Measurements from ENCODE around the gene SLC9A9.

The SLC9A9 gene

DNA sequence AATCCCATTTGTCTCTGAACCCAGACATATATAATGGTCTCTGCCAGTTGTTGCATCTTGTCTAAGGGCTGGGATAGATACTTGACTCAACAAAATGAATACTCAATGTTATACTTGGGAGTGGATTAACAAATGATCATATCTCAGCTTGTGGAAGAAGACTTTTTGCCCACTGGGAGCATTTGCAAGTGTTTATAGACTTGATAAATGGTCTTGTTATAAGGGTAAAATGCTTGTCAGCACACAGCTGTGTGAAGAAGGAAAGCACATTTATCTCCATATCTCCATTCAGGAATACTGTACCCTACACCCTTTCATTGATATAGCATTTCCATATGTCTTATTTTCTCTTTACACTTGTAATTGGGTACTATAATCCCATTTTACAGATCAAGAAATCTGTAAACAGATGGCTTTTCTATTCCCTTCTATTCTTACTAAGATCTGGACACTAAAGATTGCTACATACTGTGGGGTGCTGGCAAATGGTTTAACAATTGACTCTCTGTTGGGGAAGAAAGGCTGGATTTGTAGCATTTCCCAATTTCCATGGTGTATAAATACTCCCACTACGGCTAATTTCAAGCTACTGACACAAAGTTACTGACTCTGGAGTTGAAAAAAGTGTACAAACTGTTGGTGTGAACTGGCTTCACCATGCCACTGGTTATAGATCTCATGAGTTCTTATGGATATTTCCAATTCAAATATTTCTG, 574.1 kb downstream of the SLC9A9 start:
- H3K27me3 ChIP-seq (ENCODE audit: insufficient read depth, poor library complexity, severe bottlenecking) = no peaks in the 10 kb centered on the region
- H3K27ac ChIP-seq (replicated peaks) = no peak overlapping the region
- no peak overlapping the region for H3K4me3 ChIP-seq (replicated peaks; ENCODE audit: insufficient read depth, low read length)
- TF ChIP-seq POLR2AphosphoS5 (IDR thresholded peaks at IDR 0.05; ENCODE audit: low read depth) (no peak), GABPA (IDR thresholded peaks at IDR 0.05; ENCODE audit: low read depth) (no peak), SPI1 (IDR thresholded peaks at IDR 0.05; ENCODE audit: borderline replicate concordance, low read depth) (no peak)
- TF ChIP-seq, protein P1, sequence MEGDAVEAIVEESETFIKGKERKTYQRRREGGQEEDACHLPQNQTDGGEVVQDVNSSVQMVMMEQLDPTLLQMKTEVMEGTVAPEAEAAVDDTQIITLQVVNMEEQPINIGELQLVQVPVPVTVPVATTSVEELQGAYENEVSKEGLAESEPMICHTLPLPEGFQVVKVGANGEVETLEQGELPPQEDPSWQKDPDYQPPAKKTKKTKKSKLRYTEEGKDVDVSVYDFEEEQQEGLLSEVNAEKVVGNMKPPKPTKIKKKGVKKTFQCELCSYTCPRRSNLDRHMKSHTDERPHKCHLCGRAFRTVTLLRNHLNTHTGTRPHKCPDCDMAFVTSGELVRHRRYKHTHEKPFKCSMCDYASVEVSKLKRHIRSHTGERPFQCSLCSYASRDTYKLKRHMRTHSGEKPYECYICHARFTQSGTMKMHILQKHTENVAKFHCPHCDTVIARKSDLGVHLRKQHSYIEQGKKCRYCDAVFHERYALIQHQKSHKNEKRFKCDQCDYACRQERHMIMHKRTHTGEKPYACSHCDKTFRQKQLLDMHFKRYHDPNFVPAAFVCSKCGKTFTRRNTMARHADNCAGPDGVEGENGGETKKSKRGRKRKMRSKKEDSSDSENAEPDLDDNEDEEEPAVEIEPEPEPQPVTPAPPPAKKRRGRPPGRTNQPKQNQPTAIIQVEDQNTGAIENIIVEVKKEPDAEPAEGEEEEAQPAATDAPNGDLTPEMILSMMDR (IDR thresholded peaks at IDR 0.05; ENCODE audit: insufficient read depth, low read length) = no peak
- TF ChIP-seq, protein P2, sequence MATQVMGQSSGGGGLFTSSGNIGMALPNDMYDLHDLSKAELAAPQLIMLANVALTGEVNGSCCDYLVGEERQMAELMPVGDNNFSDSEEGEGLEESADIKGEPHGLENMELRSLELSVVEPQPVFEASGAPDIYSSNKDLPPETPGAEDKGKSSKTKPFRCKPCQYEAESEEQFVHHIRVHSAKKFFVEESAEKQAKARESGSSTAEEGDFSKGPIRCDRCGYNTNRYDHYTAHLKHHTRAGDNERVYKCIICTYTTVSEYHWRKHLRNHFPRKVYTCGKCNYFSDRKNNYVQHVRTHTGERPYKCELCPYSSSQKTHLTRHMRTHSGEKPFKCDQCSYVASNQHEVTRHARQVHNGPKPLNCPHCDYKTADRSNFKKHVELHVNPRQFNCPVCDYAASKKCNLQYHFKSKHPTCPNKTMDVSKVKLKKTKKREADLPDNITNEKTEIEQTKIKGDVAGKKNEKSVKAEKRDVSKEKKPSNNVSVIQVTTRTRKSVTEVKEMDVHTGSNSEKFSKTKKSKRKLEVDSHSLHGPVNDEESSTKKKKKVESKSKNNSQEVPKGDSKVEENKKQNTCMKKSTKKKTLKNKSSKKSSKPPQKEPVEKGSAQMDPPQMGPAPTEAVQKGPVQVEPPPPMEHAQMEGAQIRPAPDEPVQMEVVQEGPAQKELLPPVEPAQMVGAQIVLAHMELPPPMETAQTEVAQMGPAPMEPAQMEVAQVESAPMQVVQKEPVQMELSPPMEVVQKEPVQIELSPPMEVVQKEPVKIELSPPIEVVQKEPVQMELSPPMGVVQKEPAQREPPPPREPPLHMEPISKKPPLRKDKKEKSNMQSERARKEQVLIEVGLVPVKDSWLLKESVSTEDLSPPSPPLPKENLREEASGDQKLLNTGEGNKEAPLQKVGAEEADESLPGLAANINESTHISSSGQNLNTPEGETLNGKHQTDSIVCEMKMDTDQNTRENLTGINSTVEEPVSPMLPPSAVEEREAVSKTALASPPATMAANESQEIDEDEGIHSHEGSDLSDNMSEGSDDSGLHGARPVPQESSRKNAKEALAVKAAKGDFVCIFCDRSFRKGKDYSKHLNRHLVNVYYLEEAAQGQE (IDR thresholded peaks at IDR 0.05; ENCODE audit: insufficient replicate concordance, low read depth) = no peak
- no peak for DNase-seq (ENCODE audit: low read depth in 1 of 2, low spot score in 1 of 2)

DNA sequence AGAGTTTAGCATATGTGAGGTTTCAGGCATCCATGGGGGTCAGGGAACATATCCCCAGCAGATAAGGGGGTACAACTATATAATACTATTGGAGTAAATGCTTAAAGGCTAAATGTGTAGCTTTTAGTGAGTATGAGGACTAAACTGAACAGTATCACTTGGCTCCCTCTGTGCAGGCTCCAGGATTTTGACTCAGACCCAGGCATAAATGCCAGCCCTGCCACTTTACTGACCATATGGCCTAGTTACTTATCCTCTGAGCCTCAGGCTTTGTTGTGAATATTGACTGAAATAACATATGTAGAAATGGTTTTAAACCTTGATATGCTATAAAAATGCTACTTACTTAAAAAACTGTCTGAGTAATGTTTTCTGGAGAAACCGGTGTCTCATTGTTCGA, 577.1 kb downstream of the SLC9A9 start:
- Histone ChIP-seq H3K27me3 (ENCODE audit: insufficient read depth, poor library complexity, severe bottlenecking) (no peaks in the 10 kb centered on the region), H3K27ac (replicated peaks) (no peak overlapping the region), H3K4me3 (replicated peaks; ENCODE audit: insufficient read depth, low read length) (no peak overlapping the region)
- DNase-seq (ENCODE audit: low read depth in 1 of 2, low spot score in 1 of 2) = no peak
- TF ChIP-seq POLR2AphosphoS5 (IDR thresholded peaks at IDR 0.05; ENCODE audit: low read depth) (no peak), SPI1 (IDR thresholded peaks at IDR 0.05; ENCODE audit: borderline replicate concordance, low read depth) (no peak), GABPA (IDR thresholded peaks at IDR 0.05; ENCODE audit: low read depth) (no peak)

DNA sequence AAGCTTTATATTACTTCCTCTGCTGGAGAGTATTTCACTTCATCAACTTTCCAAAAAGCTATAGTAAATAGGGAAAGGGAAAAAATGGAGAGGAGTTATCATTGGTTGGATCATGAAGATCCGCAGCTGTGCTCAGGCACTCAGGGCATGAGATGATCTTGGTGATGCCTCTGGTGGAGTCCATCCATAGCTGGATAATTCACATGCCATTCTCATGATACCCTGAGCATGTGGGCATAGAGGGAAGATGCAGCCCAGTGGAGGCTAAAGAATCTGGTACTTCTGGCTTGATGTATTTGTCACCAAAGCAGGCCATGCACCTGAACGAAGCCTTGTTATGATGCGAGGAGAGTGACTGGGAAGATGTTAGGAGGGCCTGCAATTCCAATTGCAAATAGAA, 578.5 kb downstream of the SLC9A9 start:
- Histone ChIP-seq H3K27me3 (ENCODE audit: insufficient read depth, poor library complexity, severe bottlenecking) (no peaks in the 10 kb centered on the region), H3K27ac (replicated peaks) (no peak overlapping the region), H3K4me3 (replicated peaks; ENCODE audit: insufficient read depth, low read length) (no peak overlapping the region)
- no peak for DNase-seq (ENCODE audit: low read depth in 1 of 2, low spot score in 1 of 2)
- TF ChIP-seq, protein P2 (IDR thresholded peaks at IDR 0.05; ENCODE audit: insufficient replicate concordance, low read depth) = no peak
- no peak for TF ChIP-seq SPI1 (IDR thresholded peaks at IDR 0.05; ENCODE audit: borderline replicate concordance, low read depth)
- TF ChIP-seq, protein P1 (IDR thresholded peaks at IDR 0.05; ENCODE audit: insufficient read depth, low read length) = no peak
- TF ChIP-seq GABPA (IDR thresholded peaks at IDR 0.05; ENCODE audit: low read depth) = no peak
- no peak for TF ChIP-seq POLR2AphosphoS5 (IDR thresholded peaks at IDR 0.05; ENCODE audit: low read depth)

DNA sequence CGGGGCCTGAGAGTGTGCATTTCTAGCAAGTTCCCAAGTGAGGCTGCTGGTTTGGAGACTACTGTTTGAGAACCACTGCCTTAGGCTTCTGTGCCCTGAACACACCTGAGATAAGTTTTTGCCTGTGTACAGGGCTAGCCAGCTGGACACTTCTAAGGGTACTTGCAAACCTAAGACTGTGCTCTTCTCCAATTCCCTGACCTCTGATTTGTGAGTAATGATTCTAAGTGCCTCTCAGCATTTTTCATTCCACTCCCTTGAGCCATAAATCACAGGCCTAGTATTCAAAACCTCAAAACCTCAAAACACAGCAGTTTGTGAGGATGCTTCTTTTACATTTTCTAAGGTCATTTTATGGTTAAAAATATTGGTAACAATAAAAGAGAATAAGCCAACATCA, 580.3 kb downstream of the SLC9A9 start:
- H3K4me3 ChIP-seq (replicated peaks; ENCODE audit: insufficient read depth, low read length) = no peak overlapping the region
- H3K27ac ChIP-seq (replicated peaks) = no peak overlapping the region
- TF ChIP-seq SPI1 (IDR thresholded peaks at IDR 0.05; ENCODE audit: borderline replicate concordance, low read depth) (no peak), GABPA (IDR thresholded peaks at IDR 0.05; ENCODE audit: low read depth) (no peak), POLR2AphosphoS5 (IDR thresholded peaks at IDR 0.05; ENCODE audit: low read depth) (no peak)
- TF ChIP-seq, protein P1 (IDR thresholded peaks at IDR 0.05; ENCODE audit: insufficient read depth, low read length) = no peak
- TF ChIP-seq, protein P2 (IDR thresholded peaks at IDR 0.05; ENCODE audit: insufficient replicate concordance, low read depth) = no peak
- no peaks in the 10 kb centered on the region for H3K27me3 ChIP-seq (ENCODE audit: insufficient read depth, poor library complexity, severe bottlenecking)
- no peak for DNase-seq (ENCODE audit: low read depth in 1 of 2, low spot score in 1 of 2)

Data from HL-60 (cell line).